ENCODE results near the gene OPA3.

The OPA3 gene

DNA sequence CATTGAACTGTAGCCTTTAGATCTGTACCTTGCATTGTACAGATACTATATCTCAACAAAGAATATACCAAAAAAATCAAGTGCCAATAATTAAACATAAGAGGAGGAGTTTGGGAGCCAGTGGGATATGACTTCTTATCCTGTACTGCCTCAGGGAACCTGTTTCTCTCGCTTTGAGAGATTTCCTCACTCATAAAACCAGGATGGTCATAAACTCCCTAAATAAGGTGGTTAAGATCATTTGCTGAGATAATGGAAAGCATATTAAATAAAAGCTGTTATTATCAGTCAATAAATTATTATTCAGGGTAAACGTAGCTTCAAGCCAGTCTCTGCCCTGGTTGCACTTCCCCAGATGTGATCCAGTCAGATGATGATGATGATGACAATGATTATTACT lies 17.0 kb downstream of the OPA3 start:
- DNase-seq (ENCODE audit: low read depth in 3 of 3), result no peak

DNA sequence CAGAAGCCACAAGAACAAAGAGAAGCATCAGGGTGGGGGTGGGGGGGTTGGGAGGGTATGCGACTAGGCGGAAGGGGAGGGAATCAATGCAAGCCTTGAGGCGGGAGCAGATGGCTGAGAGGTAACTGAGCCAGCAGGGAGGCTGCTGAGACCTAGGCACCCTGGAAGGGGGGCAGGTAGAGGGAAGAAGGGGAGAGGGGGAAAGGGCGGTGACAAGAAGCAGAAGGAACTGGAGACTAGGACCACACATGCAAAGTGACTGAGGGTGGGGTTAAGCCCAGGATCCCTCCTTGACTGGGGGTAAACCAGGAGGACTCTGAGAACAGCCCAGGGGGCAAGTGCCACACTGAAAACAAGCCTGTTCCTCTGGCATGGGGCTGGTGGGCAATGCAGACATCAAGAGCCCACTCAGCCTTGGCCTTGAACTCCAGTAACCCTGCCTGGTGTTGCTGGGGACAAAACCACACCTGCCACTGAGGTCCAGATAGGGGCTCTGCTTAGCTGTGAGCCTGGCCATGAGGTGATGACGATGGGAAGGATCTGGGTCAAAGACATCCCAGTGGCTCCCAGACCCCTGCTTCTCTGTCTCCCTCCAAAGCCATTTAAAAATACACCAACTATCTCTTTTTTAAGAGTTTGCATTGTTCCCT lies 20.3 kb downstream of the OPA3 start:
- no peak for DNase-seq (ENCODE audit: low read depth in 3 of 3)

DNA sequence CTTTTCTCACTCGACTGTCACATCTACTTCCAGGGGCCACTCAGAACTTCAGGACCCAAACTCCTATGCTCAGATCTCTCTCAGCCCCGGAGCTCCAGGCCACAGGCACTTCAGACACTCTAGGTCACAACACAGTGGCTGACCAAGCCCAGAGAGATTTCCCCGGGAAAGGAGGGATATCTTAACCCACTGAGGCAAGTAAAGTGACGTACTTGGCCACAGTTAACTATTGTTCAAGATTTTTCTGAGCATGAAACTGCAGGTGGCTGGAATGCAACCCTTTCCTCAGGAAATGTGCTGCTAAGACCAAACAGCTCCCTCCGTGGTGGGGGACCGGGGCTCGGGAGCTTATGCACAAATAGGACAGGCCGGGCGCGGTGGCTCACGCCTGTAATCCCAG lies 23.9 kb downstream of the OPA3 start:
- no peak for DNase-seq (ENCODE audit: low read depth in 3 of 3)

DNA sequence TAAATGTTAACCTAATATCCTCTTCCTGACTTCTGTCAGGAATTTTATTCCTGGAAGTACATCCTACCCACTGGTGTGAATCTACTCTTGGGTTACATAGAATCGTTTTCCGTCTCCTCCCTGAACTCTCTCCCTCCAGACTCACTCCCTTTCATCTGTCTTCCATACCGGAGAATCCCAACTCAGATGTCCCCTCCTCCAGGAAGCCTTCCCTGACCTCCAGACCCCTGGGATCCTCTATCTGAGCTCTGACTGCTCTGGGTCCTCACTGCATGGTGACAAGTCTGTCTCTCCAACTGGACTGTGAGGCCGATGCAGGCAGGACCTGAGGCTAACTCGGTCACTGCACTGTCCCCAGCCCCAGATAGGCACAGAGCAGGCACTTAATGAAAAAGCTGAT lies 24.6 kb downstream of the OPA3 start:
- DNase-seq (ENCODE audit: low read depth in 3 of 3), result no peak

DNA sequence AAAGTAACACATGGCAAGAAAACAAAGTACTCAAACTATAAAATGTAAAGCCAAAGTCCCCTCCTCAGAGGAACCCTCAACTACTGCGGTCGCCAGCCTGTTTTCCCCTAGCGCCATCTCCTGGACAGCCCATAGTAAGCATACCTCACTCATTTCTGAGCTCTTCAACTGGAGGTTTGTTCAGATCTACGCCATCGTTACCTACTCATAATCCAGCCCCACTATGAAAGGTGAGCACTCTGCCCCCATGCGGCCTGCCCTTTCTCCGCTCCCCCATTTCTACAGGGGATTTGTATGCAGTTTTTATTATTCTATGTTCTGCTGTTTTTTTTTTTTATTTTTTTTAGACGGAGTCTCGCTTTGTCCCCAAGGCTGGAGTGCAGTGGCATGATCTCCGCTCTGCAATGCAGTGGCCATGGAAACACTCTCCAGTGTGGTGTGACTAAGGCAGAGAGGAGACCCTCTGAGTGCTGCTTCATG lies 26.2 kb downstream of the OPA3 start:
- DNase-seq (ENCODE audit: low read depth in 3 of 3), result peak; percentile 11 to 41 (median 32)

DNA sequence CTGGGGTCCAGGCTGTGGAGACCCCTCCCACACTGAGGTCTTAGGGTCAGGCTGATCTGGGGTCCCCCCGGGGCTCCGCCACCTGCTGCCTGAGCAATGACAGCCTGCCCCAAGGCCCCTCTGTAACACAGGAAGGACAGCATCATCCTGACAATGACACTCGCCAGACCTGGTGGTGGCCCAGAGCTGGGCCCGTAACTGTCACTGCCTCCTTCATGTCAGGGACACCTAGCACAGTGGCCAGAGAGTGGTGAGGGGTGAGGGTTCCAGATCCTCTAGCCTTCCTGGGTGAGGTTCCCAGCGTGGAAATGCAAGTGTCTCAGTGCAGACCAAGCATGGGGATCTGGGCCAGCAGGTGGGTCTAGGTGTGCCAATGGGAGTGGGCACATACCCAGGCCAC lies 27.8 kb downstream of the OPA3 start:
- DNase-seq (ENCODE audit: low read depth in 3 of 3), result no peak

DNA sequence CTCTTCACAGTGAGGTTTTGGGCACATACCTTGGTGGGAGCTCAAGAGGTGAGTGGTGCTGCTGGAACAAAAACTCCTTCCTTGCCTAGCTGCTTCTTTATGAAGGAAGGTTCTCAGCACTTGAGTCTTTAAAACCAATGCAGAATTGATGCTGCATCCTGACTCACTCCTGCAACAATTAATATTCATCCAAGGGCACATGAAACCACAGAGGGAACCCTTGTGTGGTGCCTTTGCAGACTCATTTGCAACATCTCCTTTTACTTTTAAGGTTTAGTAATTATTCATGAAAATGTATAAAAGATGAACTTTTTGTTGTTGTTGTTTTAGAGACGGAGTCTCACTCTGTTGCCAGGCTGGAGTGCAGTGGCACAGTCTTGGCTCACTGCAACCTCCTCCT lies 30.1 kb downstream of the OPA3 start:
- DNase-seq (ENCODE audit: low read depth in 3 of 3), result no peak

DNA sequence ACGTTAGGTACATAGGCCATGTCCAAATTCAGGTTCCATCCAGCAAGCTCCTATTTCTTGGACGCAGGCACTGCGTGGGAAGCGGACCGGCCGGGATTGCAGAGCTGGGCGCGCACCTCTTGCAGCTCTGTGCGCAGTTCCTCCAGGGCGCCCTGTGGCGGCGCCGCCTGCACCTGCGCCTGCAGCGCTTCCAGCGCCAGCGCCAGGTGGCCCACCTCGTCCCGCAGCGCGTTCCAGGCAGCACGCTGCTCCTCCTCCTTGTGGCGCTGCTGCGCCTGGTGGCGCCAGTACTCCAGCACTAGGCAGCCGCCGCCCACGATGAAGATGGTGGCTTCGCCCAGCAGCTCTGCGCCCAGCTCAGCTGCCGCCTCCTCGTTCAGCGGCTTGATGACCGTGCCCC lies 31.1 kb downstream of the OPA3 start:
- no peak for DNase-seq (ENCODE audit: low read depth in 3 of 3)

DNA sequence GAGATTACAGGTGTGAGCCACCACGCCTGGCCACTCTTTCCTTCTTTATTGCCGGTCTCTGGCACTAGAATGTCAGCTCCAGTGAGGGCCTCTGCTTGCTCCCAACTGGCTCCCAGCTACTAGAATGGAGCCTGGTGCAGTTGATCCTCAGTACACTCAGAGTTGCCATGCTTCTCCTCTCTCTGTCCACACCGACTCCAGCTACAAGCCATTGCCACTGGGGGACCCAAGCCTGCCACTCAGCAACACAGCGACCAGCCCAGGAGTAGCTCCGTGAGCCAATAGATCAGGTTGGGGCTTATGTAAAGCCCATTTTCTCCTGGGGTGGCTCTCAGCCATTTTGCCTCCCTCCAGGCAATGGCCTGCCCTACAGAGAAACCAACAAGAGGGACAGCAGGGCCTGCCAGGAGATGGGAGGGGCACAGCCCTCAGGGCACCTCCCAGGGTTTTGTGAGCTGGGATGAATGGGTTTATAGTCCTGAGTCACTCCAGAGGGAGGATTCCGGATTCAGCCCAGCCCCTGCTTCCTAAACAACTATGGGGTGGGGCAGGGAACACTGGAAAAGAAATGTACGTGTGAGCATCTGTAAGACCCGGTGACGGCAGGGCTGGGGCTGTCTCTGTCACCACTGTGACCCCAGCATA lies 36.5 kb downstream of the OPA3 start:
- DNase-seq (ENCODE audit: low read depth in 3 of 3), result no peak

DNA sequence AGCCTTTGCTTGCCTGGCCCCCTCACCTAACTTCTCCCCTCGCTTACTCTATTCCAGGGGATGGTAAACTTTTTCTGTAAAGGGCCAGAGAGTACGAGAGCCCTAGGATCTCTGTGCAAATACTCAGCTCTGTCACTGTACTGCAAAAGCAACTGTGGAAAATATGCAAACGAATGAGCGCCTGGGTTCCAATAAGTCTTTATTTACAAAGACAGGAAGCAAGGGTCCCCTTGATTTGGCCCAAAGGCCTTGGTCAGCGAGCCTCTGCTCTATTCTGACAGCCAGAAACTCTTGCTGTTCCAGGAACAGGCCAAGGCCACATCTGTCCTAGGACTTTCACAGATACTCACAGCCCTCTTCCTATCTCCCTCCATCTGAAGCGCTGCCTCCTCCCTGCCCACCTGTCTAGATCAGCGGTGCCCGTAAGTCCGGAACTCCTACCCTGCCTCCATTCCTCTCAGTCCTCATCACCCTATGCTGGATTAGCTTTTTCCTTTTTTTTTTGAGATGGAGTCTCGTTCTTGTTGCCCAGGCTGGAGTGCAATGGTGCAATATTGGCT lies 37.3 kb downstream of the OPA3 start:
- DNase-seq (ENCODE audit: low read depth in 3 of 3), result no peak

DNA sequence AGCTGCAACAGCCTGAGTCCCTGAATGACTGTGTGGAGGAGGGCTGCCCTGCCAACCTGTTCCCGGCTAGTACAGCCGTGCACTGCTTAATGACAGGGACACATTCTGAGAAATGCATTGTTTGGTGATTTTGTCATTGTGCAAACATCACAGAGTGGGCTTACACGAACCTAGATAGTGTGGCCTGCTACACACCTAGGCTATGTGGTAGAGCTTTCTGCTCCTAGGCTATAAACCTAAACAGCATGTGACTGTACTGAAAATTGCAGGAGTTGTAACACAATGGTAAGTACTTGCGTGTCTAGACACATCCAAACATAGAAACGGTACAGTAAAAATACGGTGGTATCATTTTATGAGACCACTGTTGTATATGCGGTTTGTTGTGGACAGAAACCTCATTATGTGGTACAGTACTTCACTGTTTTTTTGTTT lies 42.4 kb downstream of the OPA3 start:
- DNase-seq (ENCODE audit: low read depth in 3 of 3), result no peak

DNA sequence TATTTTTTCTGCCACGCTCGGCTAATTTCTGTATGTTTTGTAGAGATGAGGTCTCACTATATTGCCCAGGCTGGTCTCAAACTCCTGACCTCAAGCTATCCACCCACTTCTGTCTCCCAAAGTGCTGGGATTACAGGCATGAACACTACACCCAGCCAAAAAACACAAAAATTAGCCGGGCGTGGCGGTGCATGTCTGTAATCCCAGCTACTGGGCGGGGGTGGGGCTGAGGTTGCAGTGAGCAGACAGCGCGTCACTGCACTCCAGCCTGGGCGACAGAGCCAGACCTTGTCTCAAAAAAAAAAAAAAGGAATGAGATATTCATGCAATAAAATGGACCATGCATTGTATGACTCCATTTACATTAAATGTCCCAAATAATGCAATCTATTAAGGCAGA lies 45.1 kb downstream of the OPA3 start:
- no peak for DNase-seq (ENCODE audit: low read depth in 3 of 3)

DNA sequence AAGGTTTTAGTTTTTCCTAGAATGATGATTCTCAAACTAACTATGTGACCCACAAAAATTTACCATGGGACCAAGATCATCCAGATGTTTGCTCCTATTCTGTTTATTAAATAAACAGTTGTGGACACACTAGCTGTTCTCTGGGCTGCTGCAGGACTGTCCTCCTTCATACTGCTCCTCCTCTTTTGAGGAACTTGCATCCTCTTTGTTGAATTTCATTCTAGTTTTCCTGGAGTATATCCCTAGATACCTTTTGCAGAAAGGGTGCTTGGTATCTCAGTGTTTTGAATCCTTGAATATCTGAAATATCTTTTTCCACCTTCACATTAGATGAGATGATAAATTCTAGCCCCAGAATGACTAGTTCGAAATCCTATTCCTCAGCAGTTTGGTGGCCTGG lies 53.3 kb downstream of the OPA3 start:
- DNase-seq (ENCODE audit: low read depth in 3 of 3), result no peak

DNA sequence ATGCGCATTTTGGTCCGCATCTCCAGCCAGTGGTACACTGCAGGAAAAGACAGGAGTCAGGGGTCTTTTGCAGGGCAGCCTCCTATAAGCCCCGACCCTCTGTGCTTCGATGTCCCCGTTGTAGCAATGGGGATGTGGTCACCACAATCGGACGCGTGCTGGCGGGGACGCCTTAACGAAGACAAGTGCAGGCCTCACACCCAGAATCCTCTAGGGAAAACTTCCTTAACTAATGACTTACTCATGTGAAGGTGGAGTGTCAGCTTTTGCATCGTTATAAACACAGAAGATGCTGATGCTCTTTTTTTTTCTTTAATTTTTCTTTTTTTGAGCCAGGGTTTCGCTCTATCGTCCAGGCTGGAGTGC lies 55.2 kb downstream of the OPA3 start:
- no peak for DNase-seq (ENCODE audit: low read depth in 3 of 3)

DNA sequence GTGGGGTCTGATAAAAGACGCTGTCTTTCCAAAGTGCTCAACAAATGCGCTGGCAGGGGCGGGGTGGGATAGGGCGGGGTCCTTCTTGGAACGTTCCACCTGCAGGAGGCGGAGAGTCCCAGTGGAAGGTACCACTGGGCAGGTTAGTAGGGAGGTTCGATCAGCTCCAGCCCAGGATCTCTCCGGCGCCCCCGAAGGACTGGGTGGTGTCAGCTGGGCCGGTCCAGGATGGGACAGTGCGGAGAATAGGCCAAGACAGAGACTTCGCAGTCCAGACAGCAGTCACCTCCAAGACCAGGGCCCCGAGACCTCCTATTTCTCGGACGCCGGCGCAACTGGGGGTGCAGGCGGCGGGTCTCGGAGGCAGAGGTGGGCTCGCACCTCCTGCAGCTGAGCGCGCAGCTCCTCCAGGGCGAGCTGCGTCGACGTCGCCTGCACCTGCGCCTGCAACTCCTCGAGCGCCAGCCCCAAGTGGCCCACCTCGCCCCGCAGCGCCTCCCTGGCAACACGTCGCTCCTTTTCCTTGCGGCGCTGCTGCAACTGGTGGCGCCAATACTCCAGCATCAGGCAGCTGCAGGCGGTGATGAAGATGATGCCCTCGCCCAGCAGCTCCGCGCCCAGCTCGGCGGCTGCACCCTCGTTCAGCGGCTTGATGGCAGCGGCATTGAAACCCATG lies 55.7 kb downstream of the OPA3 start:
- no peak for DNase-seq (ENCODE audit: low read depth in 3 of 3)

DNA sequence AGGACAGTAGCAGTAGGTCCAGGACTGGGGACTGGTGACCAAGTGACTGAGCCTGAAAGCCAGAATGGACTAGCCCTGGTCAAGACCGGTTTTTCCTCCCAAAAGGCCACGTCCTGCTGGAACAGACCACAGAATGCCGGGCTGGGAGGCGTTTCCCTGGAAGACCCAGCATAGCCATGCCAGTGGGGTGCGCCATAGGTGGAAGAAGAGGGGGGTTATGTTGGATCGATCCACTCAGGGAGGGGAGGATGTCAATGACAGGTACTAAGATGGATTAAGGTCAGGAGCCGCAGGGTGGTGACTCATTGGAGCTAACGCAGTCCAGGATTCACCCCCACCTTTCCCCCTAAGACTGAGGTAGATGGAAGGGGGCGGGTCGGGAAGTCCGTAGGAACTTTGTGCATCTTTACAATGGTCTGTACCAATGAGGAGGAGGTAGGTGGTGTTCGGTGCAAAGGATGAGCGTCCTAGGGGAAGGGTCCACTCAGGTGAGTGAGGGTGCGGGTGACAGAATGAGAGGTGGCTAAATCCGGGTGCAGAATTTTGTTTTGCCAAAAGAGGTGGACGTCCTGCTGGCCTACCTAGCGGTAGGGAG lies 56.4 kb downstream of the OPA3 start:
- no peak for DNase-seq (ENCODE audit: low read depth in 3 of 3)

DNA sequence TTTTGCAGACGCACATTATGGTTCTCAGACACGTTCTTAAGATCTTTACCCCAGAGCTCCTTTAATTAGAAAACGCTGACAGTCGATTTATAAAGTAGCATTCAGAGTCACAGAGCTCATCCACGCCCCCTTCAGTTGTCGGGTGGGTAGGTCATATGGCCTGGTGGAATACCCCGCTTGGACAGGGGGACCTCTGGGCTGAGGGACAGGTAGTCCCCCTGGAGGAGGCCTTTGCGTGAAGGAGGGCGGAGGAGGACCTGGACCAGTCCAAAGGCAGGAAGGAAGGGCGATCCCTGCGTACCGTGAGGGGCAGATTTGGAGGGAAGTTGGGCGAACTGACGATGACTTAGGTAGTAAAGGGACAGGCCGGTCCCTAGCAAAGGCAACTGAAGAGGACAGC lies 56.9 kb downstream of the OPA3 start:
- DNase-seq (ENCODE audit: low read depth in 3 of 3), result no peak

DNA sequence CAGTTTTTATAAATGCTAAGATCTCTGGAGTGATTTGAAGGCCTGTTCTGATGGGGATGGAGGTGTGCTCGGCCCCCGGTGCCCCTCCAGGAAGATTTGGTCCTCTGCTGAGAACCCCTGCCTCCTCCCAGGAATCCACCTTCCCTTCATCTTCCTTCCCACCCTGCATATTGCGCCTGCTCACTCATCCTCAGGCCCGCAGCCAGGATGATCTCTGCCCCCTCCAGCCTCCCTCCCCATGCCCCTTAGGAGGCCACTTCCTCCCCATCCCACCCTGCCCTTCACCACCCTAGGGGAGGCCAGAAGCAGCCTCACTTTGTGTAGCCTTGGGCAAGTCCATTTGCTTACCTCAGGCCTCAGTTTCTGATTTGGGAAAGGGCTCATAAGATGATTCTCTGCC lies 57.6 kb downstream of the OPA3 start:
- DNase-seq (ENCODE audit: low read depth in 3 of 3), result no peak

DNA sequence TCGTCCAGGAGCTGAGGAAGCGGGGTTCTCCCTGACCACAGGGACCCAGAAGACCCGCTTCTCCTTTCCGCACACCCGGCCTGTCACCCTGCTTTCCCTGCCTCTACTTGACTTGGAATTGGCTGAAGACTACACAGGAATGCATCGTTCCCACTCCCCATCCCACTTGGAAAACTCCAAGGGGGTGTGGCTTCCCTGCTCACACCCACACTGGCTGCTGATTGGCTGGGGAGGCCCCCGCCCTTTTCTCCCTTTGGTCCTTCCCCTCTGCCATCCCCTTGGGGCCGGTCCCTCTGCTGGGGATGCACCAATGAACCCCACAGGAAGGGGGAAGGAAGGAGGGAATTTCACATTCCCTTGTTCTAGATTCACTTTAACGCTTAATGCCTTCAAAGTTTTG lies 58.5 kb downstream of the OPA3 start:
- DNase-seq (ENCODE audit: low read depth in 3 of 3), result no peak

DNA sequence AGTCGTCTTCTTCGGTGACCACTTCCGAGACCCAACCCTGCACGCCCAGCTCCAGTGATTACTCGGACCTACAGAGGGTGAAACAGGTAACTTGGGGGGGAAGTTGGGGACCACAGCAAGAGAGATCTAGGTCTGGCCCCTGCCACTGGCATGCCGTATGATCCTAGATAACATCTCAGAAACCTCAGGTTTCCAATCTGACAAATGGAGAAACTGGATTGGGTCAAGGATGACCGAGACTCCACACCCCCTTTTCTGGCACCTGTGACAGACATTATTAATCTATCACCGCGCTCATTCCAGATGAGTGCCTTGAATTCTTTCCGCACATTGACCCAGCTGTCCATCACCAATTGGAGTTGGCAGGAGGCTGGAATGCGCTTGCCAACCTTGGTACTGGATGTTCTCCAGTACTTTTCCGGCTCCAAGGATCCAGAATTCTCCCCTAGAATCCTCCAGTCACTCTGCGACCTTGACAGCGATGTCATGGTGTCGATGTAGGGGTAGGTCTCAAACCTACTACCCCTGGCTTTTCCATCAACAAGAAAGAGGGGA lies 60.0 kb downstream of the OPA3 start:
- no peak for DNase-seq (ENCODE audit: low read depth in 3 of 3)

DNA sequence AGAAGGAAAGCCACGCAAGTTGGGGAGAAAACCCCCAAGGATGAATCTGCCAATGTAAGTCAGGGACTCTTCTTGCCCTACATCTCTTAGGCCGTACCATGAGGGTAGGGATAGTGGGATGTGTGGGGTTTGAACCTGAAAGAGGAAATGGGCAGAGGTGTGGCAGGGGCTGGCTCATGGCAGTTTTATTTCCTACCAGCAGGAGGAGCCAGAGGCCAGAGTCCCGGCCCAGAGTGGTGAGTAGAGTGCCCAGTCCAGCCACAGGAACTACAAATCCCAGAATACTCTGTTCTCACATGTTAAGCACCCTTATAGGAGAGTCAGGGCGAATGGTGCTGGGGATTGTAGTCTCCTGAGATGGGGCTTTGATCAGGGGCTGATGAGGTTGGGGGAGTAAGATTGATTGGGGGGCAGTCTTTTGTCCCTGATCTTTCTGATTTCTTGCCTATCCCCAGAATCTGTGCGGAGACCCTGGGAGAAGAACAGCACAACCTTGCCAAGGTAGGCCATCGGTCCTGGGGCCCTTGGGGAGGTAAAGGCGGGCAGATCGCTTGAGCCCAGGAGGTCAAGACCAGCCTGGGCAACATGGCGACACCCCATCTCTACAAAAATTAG lies 60.9 kb downstream of the OPA3 start:
- DNase-seq (ENCODE audit: low read depth in 3 of 3), result peak; percentile 41 to 51 (median 50)

Measured in stimulated activated CD4-positive, alpha-beta T cell treated with anti-CD3 and anti-CD28 coated beads, TNF-alpha, amount 100 ng/mL, for 4 hours (primary cell).